ENCODE results near the gene GPX1. TPM values are rescaled to one million over a fixed set of nuclear protein-coding genes. Genes with fewer than 3 reads are reported as not detected.

GPX1 gene
- total RNA-seq, 1 experiment from 2014 or later: 253 TPM

- Histone ChIP-seq H3K23ac (ENCODE audit: insufficient read length, low read depth, low read length) (no peak overlapping the region), H3K79me2 (ENCODE audit: insufficient read depth, low read length) (no peaks in the 10 kb centered on the region)
- no CpG with 5 or more reads among the region's 5 CpGs for WGBS (ENCODE audit: extremely low coverage, insufficient read length, low lambda C conversion rate)
Measured at GRCh38 chr3:49333916-49334633, 24.1 kb downstream of the GPX1 start.

More at GRCh38 chr3:49333916-49334633, 24.1 kb downstream of the GPX1 start:
- H2BK120ac ChIP-seq (ENCODE audit: low read depth, low read length, poor library complexity, severe bottlenecking): no peak overlapping the region
- no peak overlapping the region for H4K91ac ChIP-seq (ENCODE audit: insufficient read length, low read depth, low read length)
- H3T11ph ChIP-seq (ENCODE audit: low read length): no peak overlapping the region
- H3K27me3 ChIP-seq (ENCODE audit: insufficient read depth, low read length): no peaks in the 10 kb centered on the region
- H4K8ac ChIP-seq (replicated peaks; ENCODE audit: insufficient read length, low read depth, low read length): no peak overlapping the region
- no peak overlapping the region for H3K14ac ChIP-seq (ENCODE audit: insufficient read depth, low read length)
- H3K79me1 ChIP-seq (ENCODE audit: insufficient read depth, low read depth, low read length, poor library complexity, severe bottlenecking): no peaks in the 10 kb centered on the region
- no peak overlapping the region for H3K56ac ChIP-seq (ENCODE audit: insufficient read length, low read depth, low read length)
- H3K4me1 ChIP-seq (ENCODE audit: insufficient read depth, low read length): no peaks in the 10 kb centered on the region
- H3K27ac ChIP-seq (ENCODE audit: insufficient read length, low read depth, low read length): no peak overlapping the region
- no peak overlapping the region for H3K4ac ChIP-seq (ENCODE audit: low read depth, low read length)
- Mint-ChIP-seq H3K9me3 (no peaks in the 10 kb centered on the region; a peak in 1 of 5 replicates), H3K27ac (no peak overlapping the region), H3K4me1 (peaks cover 2% of the 10 kb centered on the region in 2 experiments; a peak in 3 of 4 replicates), H3K27me3 (ENCODE audit: low read depth) (no peaks in the 10 kb centered on the region), H3K36me3 (ENCODE audit: insufficient read depth in 1 of 3, low read depth in 3 of 3) (peaks cover 25 to 61% (median 46%) of the 10 kb centered on the region in 3 experiments; a peak in 6 of 7 replicates), H3K4me3 (no peak overlapping the region)
- TF ChIP-seq CTCF (conservative IDR thresholded peaks at IDR 0.05): no peak
- H3K23me2 ChIP-seq (ENCODE audit: insufficient read length, low read depth, low read length, poor library complexity, severe bottlenecking): no peaks in the 10 kb centered on the region
- no peak overlapping the region for H4K5ac ChIP-seq (ENCODE audit: insufficient read length, low read depth, low read length)
- no peak overlapping the region for H2BK20ac ChIP-seq (ENCODE audit: low read depth, low read length, poor library complexity, severe bottlenecking)
- no peak overlapping the region for H2BK15ac ChIP-seq (ENCODE audit: low read depth, low read length)
- H2AK5ac ChIP-seq (ENCODE audit: insufficient read length, low read length): no peak overlapping the region
- no peak overlapping the region for H2BK12ac ChIP-seq (ENCODE audit: insufficient read length, low read depth, low read length)
- no peak overlapping the region for H2BK5ac ChIP-seq (ENCODE audit: insufficient read length, low read length)
- no peak overlapping the region for H3K18ac ChIP-seq (ENCODE audit: insufficient read length, low read depth, low read length)
- H3K4me2 ChIP-seq (ENCODE audit: insufficient read depth, insufficient read length, low read length): no peak overlapping the region
- no peak overlapping the region for H3K9ac ChIP-seq (ENCODE audit: extremely low read depth, insufficient read length, low read length)
- no peak for DNase-seq
- H4K20me1 ChIP-seq (ENCODE audit: control insufficient read depth, insufficient read depth, insufficient read length): no peaks in the 10 kb centered on the region
- no peaks in the 10 kb centered on the region for H3K9me3 ChIP-seq (ENCODE audit: control insufficient read depth, low read depth, low read length)
- no peak overlapping the region for H2AFZ ChIP-seq (ENCODE audit: low read length)
